HG02852 (cell line): ENCODE measurements around the gene UGT1A4.
"Not testable (repeated sequence)": the region's sequence is repeated elsewhere in the genome, so short reads cannot be mapped to it uniquely, and the experiment has no call there.

Experiments used
- ATAC-seq: cut with Tn5 transposase; IDR thresholded peaks from one replicate; pipeline ENCODE4 v1.9.1; 2021; ENCODE audit warnings: mild to moderate bottlenecking, moderate library complexity; ENCODE audit not compliant: unreplicated experiment

Gene UGT1A4

GRCh38 chr2:233746475-233747282, 28.1 kb downstream of the UGT1A4 start:
- no peak for ATAC-seq

DNA sequence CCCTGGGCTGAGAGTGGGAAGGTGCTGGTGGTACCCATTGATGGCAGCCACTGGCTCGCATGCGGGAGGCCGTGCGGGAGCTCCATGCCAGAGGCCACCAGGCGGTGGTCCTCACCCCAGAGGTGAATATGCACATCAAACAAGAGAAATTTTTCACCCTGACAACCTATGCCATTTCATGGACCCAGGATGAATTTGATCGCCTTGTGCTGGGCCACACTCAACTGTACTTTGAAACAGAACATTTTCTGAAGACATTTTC, 28.7 kb downstream of the UGT1A4 start:
- ATAC-seq, result no peak

GRCh38 chr2:233750689-233751088, 32.2 kb downstream of the UGT1A4 start:
- not testable (repeated sequence) for ATAC-seq

DNA sequence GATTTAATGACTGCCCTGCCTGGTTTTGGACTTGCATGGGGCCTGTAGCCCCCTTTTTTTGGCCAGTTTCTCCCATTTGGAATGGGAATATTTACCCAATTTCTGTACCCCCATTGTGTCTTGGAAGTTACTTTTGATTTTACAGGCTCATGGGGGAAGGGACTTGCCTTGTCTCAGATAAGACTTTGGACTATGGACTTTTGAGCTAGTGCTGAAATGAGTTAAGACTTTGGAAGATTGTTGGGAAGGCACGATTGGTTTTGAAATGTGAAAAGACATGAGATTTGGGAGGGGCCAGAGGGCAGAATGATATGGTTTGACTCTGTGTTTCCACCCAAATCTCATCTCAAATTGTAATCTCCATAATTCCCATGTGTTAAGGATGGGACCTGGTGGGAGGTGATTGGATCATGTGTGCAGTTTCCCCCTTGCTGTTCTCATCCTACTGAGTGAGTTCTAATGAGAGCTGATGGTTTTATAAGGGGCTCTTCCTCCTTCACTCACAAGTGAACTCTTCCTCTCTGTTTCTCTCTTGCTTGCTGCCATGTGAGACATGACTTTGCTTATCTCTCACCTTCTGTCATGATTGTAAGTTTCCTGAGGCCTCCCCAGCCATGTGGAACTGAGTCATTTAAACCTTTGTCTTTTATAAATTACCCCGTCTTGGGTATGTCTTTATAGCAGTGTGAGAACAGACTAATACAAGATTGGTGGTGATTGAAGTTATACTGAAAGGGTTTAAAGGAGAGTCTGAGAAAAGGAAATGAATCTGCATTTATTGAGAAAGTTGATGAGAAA, 32.9 kb downstream of the UGT1A4 start:
- not testable (repeated sequence) for ATAC-seq

DNA sequence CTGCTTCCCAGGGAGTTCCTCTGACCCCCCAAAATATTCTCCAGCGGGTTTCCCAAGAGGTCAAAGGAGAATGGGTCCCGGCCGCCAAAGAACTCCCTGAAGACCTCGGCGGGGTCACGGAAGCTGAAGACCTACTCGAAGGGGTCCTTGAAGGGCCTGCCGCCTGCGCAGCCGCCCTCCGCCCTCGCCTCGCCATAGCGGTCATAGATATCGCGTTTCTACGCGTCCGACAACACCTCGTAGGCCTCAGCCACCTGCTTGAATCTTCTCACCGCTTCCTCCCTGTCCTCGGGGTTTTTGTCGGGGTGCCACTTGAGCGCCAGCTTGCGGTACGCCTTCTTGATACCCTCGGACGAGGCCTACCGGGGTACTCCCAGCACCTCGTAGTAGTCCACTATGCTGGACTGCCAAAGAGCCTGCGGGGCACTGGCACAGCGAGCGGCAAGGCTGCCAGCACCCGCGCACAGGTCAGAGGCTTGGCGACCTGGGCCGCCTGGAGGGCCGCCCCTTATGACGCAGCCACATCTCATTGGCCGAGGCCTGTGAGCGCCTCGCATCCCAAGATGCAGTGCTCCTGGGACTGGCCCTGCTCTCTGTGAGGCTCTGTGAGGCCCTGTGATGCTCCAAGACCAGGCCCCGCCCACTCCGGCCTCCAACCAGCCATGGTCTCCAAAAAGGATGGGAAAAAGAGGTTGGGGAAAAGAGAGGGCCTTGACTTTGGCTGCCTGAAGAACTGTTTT, 36.5 kb downstream of the UGT1A4 start:
- ATAC-seq, result no peak

- ATAC-seq, result no peak
Measured at GRCh38 chr2:233756429-233757081, 38.0 kb downstream of the UGT1A4 start.

DNA sequence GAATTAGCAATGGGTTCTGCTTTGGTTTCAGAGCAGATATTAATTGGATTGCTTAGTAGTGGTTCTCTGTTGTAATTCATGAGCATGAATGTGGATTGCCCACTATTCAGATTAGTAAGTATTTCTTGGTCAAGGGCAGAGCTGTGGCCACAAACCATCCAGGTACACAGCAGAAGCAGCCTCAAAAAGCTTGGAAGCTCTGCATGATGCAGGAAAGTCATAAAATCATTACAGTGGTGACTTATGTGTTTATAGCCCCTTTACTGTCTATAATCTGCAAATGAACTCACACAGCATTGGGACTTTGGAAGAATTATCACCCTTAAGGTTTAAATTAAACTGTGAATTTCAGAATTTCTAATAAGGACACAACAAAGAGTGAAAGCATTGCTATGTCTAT, 39.6 kb downstream of the UGT1A4 start:
- ATAC-seq, result no peak

DNA sequence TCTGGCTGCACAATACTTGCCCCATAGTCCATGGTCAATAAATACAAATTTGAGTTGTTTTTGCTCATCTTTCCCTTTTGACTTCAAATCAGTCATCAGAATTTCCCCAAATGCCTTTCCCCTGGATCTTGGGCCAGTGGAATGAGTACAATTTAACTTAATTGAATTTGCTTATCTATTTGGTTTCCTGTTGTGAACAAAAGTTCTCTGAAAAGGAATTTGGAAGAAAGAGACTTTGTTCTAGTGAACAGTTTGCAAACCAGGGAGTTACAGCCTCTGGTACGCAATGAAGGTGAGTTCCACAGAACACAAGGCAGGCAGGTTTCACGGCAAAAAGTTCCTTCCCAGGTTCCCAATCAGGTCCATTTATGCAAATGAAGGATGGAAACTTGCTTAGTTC, 40.3 kb downstream of the UGT1A4 start:
- ATAC-seq, result no peak

- ATAC-seq, result no peak
Measured at GRCh38 chr2:233760043-233760442, 41.5 kb downstream of the UGT1A4 start, which contains the start of gene UGT1A1. TSS of gene UGT1A1 (plus strand) at chr2:233760270. CDS start at chr2:233760288, 18 bp downstream.

- no peak for ATAC-seq
Measured at GRCh38 chr2:233761040-233761769, 42.7 kb downstream of the UGT1A4 start.

- ATAC-seq, result no peak
Measured at GRCh38 chr2:233764264-233764663, 45.7 kb downstream of the UGT1A4 start.

- ATAC-seq, result no peak
Measured at GRCh38 chr2:233764761-233765160, 46.2 kb downstream of the UGT1A4 start.

DNA sequence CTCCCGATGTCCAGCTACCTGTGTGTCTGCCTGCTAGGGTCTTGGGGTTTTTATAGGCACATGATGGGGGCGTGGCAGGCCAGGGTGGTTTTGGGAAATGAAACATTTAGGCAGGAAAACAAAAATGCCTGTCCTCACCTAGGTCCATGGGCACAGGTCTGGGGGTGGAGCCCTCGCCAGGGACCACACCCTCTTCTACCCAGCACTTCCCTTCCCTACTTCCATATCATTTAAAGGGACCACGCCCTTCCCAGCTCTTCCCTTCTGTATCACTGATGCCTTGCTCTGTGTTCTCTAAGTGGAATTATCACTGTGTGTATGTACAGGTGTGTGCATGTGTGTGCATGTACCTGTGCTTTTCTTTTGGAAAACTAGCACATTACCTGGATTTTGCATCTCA, 47.9 kb downstream of the UGT1A4 start:
- no peak for ATAC-seq

GRCh38 chr2:233768076-233768475, 49.5 kb downstream of the UGT1A4 start:
- ATAC-seq, result no peak

GRCh38 chr2:233769260-233769659, 50.7 kb downstream of the UGT1A4 start:
- ATAC-seq, result no peak

GRCh38 chr2:233772153-233772552, 53.6 kb downstream of the UGT1A4 start:
- no peak for ATAC-seq

DNA sequence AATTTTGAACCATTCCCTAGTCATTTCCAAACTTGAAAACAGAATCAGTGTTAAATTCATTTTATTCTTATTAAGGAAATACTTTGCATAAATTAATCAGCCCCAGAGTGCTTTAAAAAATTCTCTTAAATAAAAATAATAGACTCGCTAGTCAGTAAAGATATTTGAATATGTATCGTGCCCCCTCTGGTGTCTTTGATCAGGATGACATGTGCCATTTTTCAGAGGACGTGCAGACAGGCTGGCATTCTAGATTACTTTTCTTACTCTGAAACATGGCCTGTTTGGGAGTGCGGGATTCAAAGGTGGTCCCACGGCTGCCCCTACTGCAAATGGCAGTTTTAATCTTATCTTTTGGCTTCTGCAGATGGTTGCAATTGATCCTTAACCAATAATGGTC, 54.0 kb downstream of the UGT1A4 start:
- no peak for ATAC-seq

DNA sequence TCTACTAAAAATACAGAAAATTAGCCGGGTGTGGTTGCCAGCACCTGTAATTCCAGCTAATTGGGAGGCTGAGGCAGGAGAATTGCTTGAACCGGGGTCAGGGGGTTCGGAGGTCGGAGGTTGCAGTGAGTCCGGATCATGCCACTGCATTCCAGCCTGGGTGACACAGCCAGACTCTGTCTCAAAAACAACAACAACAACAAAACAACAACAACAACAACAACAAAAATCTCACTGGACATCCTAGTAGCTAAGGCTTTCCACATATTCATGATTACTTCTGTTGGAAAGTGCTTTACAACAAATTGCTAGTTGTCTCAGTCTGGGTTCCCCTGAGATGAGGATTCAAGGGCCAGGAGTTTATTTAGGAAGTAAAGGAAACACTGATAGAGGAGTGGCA, 55.3 kb downstream of the UGT1A4 start:
- no peak for ATAC-seq

DNA sequence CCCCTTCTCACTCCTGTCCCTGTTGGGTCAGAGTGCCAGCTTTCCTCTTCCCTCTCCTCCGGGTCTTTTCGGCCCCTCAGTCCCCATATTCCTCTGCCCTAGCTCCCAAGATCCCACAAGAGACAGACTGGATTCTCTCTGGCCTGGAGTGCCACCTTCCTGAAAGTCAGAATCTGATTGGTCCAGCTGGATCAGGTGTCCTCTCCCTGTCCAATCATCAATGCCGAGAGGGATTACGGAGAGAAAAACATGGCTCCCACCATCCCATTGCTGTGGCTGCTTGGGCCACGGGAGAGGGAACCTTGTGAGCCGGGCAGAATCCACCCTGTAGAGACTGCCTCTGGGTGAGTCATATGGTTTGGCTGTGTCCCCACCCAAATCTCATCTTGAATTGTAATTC, 56.9 kb downstream of the UGT1A4 start:
- no peak for ATAC-seq

GRCh38 chr2:233778030-233778429, 59.5 kb downstream of the UGT1A4 start, which contains the start of gene MROH2A:
TSS of gene MROH2A (plus strand) at chr2:233778330. CDS start at chr2:233779359, 1,029 bp downstream.
- no peak for ATAC-seq
